SK-N-MC (cell line): ENCODE measurements around the gene ZNF544.
"Not testable (repeated sequence)": the region's sequence is repeated elsewhere in the genome, so short reads cannot be mapped to it uniquely, and the experiment has no call there.

ENCODE experiments used
- DNase-seq: peaks from one replicate; pipeline ENCODE4 v3.0.0-alpha.2; 2011; ENCODE audit warnings: low read depth, low spot score
- H3K27ac ChIP-seq: fragments of 200-600 bp; sonication (generic); 2 replicates; pipeline ENCODE4 v1.5.1; 2016; ENCODE audit warnings: mixed run types
- H3K36me3 ChIP-seq: fragments of 200-600 bp; sonication (generic); 2 replicates; pipeline ENCODE4 v1.6.1; 2017; ENCODE audit warnings: antibody characterized with exemption, low read length, mixed read lengths; ENCODE audit not compliant: insufficient read depth
- H3K4me3 ChIP-seq: fragments of 200-600 bp; sonication (generic); 2 replicates; pipeline ENCODE4 v1.5.1; 2016
- H3K9ac ChIP-seq: fragments of 200-600 bp; sonication (generic); 2 replicates; pipeline ENCODE4 v1.8.0; 2017; ENCODE audit warnings: mixed run types, mixed read lengths; ENCODE audit not compliant: insufficient read length
- H3K9me3 ChIP-seq: fragments of 200-600 bp; sonication (generic); 2 replicates; pipeline ENCODE4 v1.6.1; 2017; ENCODE audit warnings: low read depth, mild to moderate bottlenecking, antibody characterized with exemption, low read length, moderate library complexity, mixed read lengths
- EZH2 ChIP-seq: fragments of 200-600 bp; sonication (generic); IDR thresholded peaks from one replicate; pipeline ENCODE4 v1.6.1; 2017; ENCODE audit warnings: antibody characterized with exemption
- FOXP2 ChIP-seq: optimal IDR thresholded peaks from 2 replicates; pipeline ENCODE3; 2011; ENCODE audit warnings: mild to moderate bottlenecking, moderate library complexity; ENCODE audit not compliant: insufficient read depth; ENCODE audit errors: extremely low read length, control extremely low read depth
- POLR2AphosphoS5 ChIP-seq: IDR thresholded peaks from 2 replicates; pipeline ENCODE4 v1.6.1; 2012; ENCODE audit warnings: mild to moderate bottlenecking, low read depth, low read length, borderline replicate concordance

The ZNF544 gene

GRCh38 chr19:58229255-58229639 is 533 bp downstream of the ZNF544 start:
- Histone ChIP-seq H3K9me3 (no peaks in the 10 kb centered on the region; the same call in 1 of the 2 replicates), H3K9ac (no peak overlapping the region), H3K36me3 (no peaks in the 10 kb centered on the region), H3K4me3 (no peak overlapping the region), H3K27ac (no peak overlapping the region)
- no peak for DNase-seq
- TF ChIP-seq FOXP2 = no peak
- TF ChIP-seq EZH2 = no peak
- no peak for TF ChIP-seq POLR2AphosphoS5

GRCh38 chr19:58237324-58237723 is 8.6 kb downstream of the ZNF544 start:
- no peaks in the 10 kb centered on the region for H3K9me3 ChIP-seq
- TF ChIP-seq FOXP2 (no peak), EZH2 (no peak)
- DNase-seq = no peak
- no peak overlapping the region for H3K4me3 ChIP-seq
- no peaks in the 10 kb centered on the region for H3K36me3 ChIP-seq
- H3K27ac ChIP-seq = no peak overlapping the region
- H3K9ac ChIP-seq = no peak overlapping the region

GRCh38 chr19:58243351-58243750 is 14.6 kb downstream of the ZNF544 start:
- TF ChIP-seq EZH2 = no peak
- TF ChIP-seq POLR2AphosphoS5 = no peak
- TF ChIP-seq FOXP2 = no peak
- H3K9ac ChIP-seq = no peak overlapping the region
- H3K4me3 ChIP-seq = no peak overlapping the region
- no peaks in the 10 kb centered on the region for H3K36me3 ChIP-seq
- no peak for DNase-seq
- H3K9me3 ChIP-seq = no peaks in the 10 kb centered on the region
- no peak overlapping the region for H3K27ac ChIP-seq

GRCh38 chr19:58248886-58249285 is 20.2 kb downstream of the ZNF544 start:
- Histone ChIP-seq H3K36me3 (no peaks in the 10 kb centered on the region), H3K9me3 (peaks cover 17% of the 10 kb centered on the region; the same call in 1 of the 2 replicates)
- TF ChIP-seq EZH2 = no peak
- TF ChIP-seq FOXP2 = no peak
- no peak for TF ChIP-seq POLR2AphosphoS5

DNA sequence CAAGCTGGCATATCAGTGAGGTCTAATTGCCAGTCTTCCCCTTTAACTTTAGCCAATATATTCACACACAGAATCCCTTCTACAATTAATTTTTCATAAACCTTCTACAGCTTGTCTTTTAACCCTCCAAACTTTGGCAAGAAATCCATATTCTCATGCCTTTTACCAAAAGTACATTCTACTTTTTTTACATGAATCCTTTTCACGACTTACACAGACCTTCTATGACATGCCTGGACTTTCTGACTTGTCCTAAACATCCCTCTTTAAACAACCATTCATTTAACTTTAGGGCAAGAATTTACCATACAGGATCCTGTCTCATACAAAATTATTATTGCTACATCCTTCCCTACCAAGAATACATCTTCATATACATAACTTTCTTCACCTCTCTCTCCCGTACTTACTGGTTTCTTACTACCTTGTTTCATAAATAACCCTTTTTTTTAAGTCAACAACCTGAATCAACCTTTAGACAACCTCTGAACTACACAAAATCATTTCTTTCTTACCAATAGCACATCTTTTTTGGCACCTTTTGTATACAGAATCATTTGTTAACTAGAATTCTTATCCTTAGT is 23.5 kb downstream of the ZNF544 start:
- DNase-seq = no peak

More at GRCh38 chr19:58248886-58249285, 20.2 kb downstream of the ZNF544 start:
- Histone ChIP-seq H3K27ac (no peak overlapping the region), H3K9ac (no peak overlapping the region), H3K4me3 (no peak overlapping the region)
- no peak for DNase-seq

GRCh38 chr19:58258259-58258658 is 29.5 kb downstream of the ZNF544 start:
- Histone ChIP-seq H3K36me3 (peaks cover 16% of the 10 kb centered on the region), H3K9me3 (peaks cover 37% of the 10 kb centered on the region)
- H3K9ac ChIP-seq, H3K4me3 ChIP-seq, H3K27ac ChIP-seq, DNase-seq: not testable (repeated sequence)

More for the DNA sequence above, 23.5 kb downstream of the ZNF544 start:
- no peaks in the 10 kb centered on the region for H3K36me3 ChIP-seq
- H3K4me3 ChIP-seq = no peak overlapping the region
- peaks cover 23% of the 10 kb centered on the region; the same call in 1 of the 2 replicates for H3K9me3 ChIP-seq
- no peak overlapping the region for H3K9ac ChIP-seq
- TF ChIP-seq POLR2AphosphoS5 (no peak), EZH2 (no peak), FOXP2 (no peak)
- no peak overlapping the region for H3K27ac ChIP-seq

DNA sequence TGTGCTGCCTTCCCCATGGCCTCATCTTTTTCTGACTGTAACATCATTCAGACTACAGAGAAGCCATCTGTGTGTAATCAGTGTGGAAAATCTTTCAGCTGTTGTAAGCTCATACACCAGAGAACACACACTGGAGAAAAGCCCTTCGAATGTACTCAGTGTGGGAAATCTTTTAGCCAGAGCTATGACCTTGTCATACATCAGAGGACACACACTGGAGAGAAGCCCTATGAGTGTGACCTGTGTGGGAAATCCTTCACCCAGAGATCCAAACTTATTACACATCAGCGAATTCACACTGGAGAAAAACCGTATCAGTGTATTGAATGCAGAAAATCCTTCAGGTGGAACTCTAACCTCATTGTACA is 32.9 kb downstream of the ZNF544 start:
- no peak overlapping the region for H3K27ac ChIP-seq
- TF ChIP-seq POLR2AphosphoS5 (0 out of 2 replicates have a peak, but pooled peaks have one; percentile 15), FOXP2 (no peak), EZH2 (no peak)
- H3K36me3 ChIP-seq = peaks cover 22% of the 10 kb centered on the region

DNA sequence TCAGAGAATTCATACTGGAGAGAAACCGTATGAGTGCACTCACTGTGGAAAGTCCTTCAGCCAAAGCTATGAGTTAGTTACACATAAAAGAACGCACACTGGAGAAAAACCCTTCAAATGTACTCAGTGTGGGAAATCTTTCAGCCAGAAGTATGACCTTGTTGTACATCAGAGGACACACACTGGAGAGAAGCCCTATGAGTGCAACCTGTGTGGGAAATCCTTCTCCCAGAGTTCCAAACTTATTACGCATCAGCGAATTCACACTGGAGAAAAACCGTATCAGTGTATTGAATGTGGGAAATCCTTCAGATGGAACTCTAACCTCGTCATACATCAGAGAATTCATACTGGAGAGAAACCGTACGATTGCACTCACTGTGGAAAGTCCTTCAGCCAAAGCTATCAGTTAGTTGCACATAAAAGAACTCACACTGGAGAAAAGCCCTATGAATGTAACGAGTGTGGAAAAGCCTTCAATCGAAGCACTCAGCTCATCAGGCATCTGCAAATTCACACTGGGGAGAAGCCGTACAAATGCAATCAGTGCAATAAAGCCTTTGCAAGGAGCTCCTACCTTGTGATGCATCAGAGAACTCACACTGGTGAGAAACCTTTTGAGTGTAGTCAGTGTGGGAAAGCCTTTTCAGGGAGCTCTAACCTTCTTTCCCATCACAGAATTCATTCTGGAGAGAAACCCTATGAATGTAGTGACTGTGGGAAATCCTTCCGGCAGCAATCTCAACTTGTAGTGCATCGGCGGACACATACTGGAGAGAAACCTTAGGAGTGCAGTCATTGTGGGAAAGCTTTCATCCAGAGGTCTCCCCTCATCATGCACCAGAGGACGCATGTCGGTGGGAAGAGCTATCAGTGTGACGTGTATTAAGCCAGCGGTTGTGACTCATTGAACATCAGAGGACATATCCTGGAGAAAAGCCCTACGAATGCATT is 33.5 kb downstream of the ZNF544 start:
- Histone ChIP-seq H3K4me3 (no peak overlapping the region), H3K9ac (no peak overlapping the region), H3K36me3 (peaks cover 22% of the 10 kb centered on the region), H3K27ac (no peak overlapping the region), H3K9me3 (peaks cover 39% of the 10 kb centered on the region)
- no peak for DNase-seq
- TF ChIP-seq EZH2 = no peak
- TF ChIP-seq FOXP2 = no peak
- TF ChIP-seq POLR2AphosphoS5 = no peak; the same call in 1 of the 2 replicates

More for the DNA sequence above, 32.9 kb downstream of the ZNF544 start:
- Histone ChIP-seq H3K9me3 (peaks cover 35% of the 10 kb centered on the region), H3K9ac (no peak overlapping the region), H3K4me3 (no peak overlapping the region)
- DNase-seq = no peak

GRCh38 chr19:58262922-58263296 is 34.2 kb downstream of the ZNF544 start:
- TF ChIP-seq POLR2AphosphoS5 (no peak), EZH2 (no peak), FOXP2 (no peak)
- Histone ChIP-seq H3K27ac (no peak overlapping the region), H3K9ac (no peak overlapping the region), H3K9me3 (peaks cover 37% of the 10 kb centered on the region), H3K36me3 (peaks cover 22% of the 10 kb centered on the region), H3K4me3 (no peak overlapping the region)
- no peak for DNase-seq
